HS-27A (cell line): ENCODE data around the gene RXFP1.
A peak's percentile ranks its signal among the peaks of the same experiment; 100 is the strongest.

Source experiments
- DNase-seq: peaks from one replicate; pipeline ENCODE4 v3.0.0-alpha.2; 2012; ENCODE audit warnings: low read depth, missing footprints

The RXFP1 gene

GRCh38 chr4:158521484-158522088 lies at the start of gene RXFP1:
Gene RXFP1 (plus strand): TSS chr4:158521882. CDS start chr4:158521977, 95 bp downstream.
- no peak for DNase-seq

- DNase-seq: no peak
These were observed 39.9 kb upstream of the RXFP1 start for GRCh38 chr4:158481811-158482210.

GRCh38 chr4:158484173-158484885 lies 37.4 kb upstream of the RXFP1 start:
- no peak for DNase-seq

- no peak for DNase-seq
These were observed 31.1 kb upstream of the RXFP1 start for GRCh38 chr4:158490629-158491028.

GRCh38 chr4:158492391-158492790 lies 29.3 kb upstream of the RXFP1 start:
- no peak for DNase-seq

- no peak for DNase-seq
These were observed 25.5 kb upstream of the RXFP1 start for GRCh38 chr4:158496030-158496741.

- no peak for DNase-seq
These were observed 21.6 kb upstream of the RXFP1 start for GRCh38 chr4:158500054-158500453.

- DNase-seq: no peak
These were observed 8.4 kb upstream of the RXFP1 start for GRCh38 chr4:158513256-158513655.

- DNase-seq: no peak
These were observed 2.5 kb upstream of the RXFP1 start for GRCh38 chr4:158519226-158519625.

GRCh38 chr4:158523990-158524535 lies 2.4 kb downstream of the RXFP1 start:
- no peak for DNase-seq

GRCh38 chr4:158527516-158527915 lies 5.8 kb downstream of the RXFP1 start:
- no peak for DNase-seq

- no peak for DNase-seq
These were observed 7.8 kb downstream of the RXFP1 start for GRCh38 chr4:158529505-158529904.

GRCh38 chr4:158530381-158530780 lies 8.7 kb downstream of the RXFP1 start:
- DNase-seq: no peak

- no peak for DNase-seq
These were observed 9.2 kb downstream of the RXFP1 start for GRCh38 chr4:158530898-158531297.

GRCh38 chr4:158532556-158533231 lies 11.0 kb downstream of the RXFP1 start:
- no peak for DNase-seq

- DNase-seq: no peak
These were observed 13.0 kb downstream of the RXFP1 start for GRCh38 chr4:158534727-158535126.

GRCh38 chr4:158535130-158535614 lies 13.5 kb downstream of the RXFP1 start:
- peak; percentile 54 for DNase-seq

GRCh38 chr4:158536833-158537232 lies 15.2 kb downstream of the RXFP1 start:
- DNase-seq: no peak

- no peak for DNase-seq
These were observed 16.5 kb downstream of the RXFP1 start for GRCh38 chr4:158538176-158538575.

GRCh38 chr4:158538911-158539310 lies 17.2 kb downstream of the RXFP1 start:
- DNase-seq: no peak

GRCh38 chr4:158540125-158540907 lies 18.6 kb downstream of the RXFP1 start:
- no peak for DNase-seq
